Activated CD4-positive, alpha-beta T cell treated with anti-CD3 and anti-CD28 coated beads, Interleukin-2, amount 50 U/mL, for 1 hour (primary cell): Measurements from ENCODE around the gene CAB39.

Experiments used
- DNase-seq: peaks from one replicate; pipeline ENCODE4 v3.0.0-alpha.2; 2020

CAB39 gene

GRCh38 chr2:230823264-230823964 lies 110.8 kb downstream of the CAB39 start:
- no peak for DNase-seq

DNA sequence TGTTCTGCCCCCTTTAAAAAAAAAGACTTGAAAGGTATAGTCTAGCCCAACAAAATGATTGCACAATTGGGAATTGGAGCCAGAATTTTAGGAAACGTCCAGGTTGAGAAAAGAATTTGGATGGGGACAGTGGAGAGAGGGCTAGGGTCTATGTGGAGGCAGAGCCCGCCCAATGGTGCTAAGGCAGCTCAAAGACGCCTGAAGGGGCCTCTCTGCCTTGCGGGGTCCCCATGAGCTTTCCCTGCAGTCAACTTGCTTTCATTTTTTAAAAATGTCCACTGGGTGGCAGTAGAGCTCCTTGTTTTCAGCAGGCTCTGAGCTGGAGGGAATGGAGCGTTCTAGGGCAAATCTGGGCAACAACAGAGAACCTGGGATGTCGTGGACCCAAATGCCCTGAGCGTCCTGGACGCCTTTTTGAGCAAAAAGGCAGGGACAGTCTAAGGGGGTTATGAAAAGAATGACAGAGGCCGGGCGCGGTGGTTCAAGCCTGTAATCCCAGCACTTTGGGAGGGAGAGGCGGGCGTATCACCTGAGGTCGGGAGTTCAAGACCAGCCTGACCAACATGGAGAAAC lies 111.8 kb downstream of the CAB39 start:
- DNase-seq: peak; percentile 25

GRCh38 chr2:230825354-230825753 lies 112.7 kb downstream of the CAB39 start:
- DNase-seq: no peak

GRCh38 chr2:230827774-230828271 lies 115.2 kb downstream of the CAB39 start:
- no peak for DNase-seq

GRCh38 chr2:230828272-230828961 lies 115.8 kb downstream of the CAB39 start:
- DNase-seq: no peak

- DNase-seq: no peak
Observed at GRCh38 chr2:230829293-230829692, 116.7 kb downstream of the CAB39 start.

DNA sequence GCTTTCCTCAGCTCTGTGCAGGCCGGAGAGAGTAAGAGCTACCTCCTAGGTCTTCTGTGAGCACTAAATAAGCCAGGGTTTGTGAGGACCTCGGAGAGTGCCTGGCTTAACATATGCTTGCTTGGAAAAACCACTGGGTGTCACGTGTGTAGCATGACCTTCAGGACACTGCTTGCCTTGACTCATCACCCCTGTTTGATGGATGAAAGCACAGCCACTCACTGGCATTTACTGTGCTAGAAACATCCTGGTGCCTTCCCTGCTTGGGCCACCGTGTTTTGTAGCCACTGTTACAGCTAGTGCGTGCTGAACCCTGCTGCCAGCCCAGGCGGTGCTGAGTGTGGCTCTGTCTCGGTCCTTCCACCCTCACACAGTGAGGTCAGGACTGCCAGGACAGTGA lies 117.3 kb downstream of the CAB39 start:
- DNase-seq: no peak

DNA sequence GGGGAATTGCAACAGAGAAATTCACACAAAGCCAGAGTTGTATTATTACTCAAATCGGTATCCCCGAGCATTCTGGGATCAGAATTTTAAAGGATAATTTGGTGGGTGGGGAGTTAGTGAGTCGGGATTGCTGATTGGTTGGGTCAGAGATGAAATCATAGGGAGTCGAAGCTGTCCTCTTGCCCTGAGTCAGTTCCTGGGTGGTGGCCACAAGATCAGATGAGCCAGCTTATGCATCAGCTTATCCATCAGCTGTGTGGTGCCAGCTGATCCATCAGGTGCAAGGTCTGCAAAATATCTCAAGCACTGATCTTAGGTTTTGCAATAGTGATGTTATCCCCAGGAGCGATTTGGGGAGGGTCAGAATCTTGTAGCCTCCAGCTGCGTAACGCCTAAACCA lies 117.8 kb downstream of the CAB39 start:
- no peak for DNase-seq

GRCh38 chr2:230840301-230840700 lies 127.7 kb downstream of the CAB39 start:
- no peak for DNase-seq

DNA sequence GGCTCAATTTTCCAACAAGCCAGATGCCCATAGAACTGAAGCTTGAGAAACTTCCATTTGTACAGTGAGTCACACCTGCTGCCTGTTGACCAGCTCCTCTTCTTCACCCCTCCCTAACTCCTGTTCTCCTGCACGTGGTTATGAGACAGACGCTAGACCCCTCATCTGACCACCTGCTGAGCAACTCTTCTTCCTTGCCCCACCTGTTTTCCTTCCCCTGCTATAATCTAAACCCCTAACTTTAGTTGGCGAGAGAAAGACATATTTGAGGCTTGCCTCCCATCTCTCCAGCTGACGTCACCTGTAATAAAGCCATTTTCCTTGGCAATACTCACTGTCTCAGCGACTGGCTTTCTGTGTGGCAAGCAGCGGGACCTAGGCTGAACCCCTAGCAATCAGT lies 129.8 kb downstream of the CAB39 start:
- DNase-seq: no peak

DNA sequence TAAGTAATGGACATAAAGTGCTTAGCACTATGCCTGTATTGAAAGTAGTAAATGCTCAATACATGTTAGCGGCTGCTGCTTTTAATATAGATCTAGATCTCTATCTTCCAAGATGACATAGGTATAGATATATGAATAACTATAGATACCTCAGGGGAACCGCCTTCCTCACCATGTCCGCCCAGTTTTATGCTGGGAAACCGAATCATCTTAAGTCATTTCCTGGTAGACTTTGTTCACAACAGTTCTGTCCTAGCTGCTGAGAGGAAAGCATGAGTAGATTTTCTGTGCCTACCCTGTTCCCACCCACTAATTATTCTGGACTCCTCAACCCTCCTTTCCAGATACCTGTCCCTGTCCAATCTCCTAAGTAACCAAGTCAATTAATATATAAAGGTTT lies 130.5 kb downstream of the CAB39 start:
- DNase-seq: no peak

- no peak for DNase-seq
Observed at GRCh38 chr2:230846360-230846759, 133.7 kb downstream of the CAB39 start.

DNA sequence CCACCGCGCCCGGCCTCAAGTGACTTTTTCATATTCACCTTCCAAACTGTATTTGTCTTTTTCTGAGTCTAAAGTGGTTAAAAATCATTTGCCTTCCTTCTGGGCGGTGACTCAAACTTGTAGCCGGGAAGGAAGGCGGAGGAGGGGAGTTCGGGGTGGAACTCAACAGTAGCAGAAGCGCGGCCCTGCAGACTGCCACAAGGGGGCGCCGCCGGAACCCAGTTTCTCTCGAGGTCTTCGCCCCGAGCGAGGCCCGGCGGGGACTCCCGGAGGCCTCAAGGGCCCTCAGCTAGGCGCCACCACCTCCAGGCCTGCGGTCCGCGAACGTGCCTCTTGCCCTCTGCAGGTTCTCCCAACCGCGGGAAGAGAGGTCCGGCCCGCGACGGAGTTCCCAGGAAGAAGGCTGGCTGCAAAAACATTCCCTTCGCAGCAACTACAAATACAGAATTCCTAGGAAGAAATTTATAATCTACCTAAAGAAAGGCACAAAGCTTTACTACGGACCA lies 135.3 kb downstream of the CAB39 start:
- DNase-seq: peak; percentile 88

DNA sequence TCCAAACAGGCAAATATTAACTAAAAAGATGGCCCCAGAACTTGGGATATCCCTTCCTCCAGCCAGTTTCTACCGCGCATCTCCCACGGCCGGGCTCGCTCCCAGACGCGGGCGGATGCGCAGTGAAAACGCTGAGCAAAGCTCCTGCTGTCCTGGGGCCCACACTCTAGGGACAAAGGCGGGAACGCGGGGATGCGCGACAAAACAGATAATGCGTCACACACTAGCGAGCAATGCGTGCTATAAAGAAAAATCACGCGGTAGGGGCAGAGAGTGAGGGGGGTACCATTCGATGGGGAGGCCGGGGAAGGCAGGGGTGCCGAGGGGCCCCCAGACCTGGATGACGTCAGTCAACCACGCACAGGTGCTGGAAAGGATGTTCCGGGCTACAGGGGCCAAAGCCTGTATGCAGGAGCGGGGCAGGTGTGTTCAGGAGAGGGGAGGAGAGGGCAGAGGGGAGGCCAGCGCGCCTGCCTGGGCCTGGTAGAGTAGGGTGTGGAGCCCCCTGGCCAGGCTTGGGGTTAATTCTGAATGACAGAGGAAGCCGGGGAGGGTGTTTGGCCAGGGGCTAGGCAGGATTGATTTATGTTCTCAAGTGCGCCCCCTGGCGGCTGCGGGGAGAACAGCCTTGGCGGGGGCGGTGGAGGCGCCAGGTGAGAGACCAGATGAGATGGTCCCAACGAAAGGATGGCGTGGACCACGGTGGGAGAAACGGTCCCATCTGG lies 137.2 kb downstream of the CAB39 start:
- DNase-seq: peak; percentile 69

DNA sequence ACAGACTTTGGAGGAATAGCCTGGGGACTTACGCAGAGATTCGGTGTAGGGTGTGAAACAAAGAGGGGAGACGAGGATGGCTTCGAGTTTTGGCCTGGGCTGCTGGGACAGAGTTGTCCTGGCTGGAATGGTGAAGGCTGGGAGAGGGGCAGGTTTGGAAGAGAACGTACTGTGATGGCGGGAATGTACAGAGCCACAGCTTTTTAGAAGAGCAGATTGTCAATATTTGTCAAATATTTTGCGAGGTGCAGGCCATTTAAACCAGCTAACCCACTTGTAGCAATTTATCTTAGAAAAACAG lies 137.7 kb downstream of the CAB39 start:
- DNase-seq: no peak

GRCh38 chr2:230852113-230852512 lies 139.5 kb downstream of the CAB39 start:
- DNase-seq: no peak

GRCh38 chr2:230861552-230862255 lies 149.1 kb downstream of the CAB39 start:
- DNase-seq: no peak

DNA sequence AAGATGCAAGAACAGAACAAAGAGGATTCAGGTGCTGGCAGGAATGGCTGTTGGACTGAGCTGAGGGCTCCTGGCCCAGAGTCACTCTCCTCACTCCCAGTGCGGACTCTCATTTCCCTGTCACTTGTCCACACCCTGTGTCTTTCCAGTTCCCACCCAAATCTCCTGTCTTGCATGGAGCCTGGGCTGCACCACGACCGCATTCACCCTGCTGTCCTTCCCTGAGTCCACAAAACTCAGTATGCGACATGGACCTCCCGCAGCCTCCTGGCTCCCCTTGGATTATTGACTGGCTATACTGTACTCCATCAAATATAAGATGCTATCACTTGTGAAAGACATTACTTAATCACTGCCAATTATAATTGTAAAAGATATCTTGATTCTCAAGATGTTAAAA lies 149.7 kb downstream of the CAB39 start:
- DNase-seq: no peak

- no peak for DNase-seq
Observed at GRCh38 chr2:230863031-230863430, 150.4 kb downstream of the CAB39 start.

DNA sequence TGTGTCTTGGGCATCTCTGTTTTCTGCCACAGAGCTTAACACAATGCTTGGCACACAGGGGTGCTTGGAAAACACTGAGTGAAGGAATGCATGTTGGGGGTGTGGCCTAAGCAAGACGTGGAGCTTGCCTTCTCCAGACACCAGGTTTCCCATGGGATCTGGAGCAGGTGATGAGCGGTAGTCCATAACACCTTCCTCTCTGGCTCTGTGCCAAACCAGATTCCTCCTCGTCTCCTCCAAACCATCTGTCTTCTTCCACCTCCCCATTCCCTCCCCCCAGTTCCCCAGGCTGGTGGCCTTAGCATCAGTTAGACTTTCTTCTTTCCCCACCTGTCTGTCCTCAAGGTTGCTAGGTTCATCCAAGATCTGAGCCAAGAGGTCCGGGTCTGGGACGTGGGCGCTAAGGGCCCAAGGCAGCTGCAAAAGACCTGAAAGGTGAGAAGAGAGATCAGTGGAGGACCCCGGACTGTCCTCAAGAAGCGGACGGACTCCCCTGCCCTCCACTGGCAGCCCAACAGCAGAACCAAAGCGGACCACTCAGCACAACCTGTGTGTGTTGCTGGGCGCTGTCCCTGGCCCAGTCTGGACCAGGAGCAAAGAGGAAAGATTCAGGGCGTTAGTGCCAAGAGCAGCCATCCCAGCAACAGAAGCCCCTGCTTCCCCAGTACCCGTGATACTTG lies 150.9 kb downstream of the CAB39 start:
- no peak for DNase-seq

DNA sequence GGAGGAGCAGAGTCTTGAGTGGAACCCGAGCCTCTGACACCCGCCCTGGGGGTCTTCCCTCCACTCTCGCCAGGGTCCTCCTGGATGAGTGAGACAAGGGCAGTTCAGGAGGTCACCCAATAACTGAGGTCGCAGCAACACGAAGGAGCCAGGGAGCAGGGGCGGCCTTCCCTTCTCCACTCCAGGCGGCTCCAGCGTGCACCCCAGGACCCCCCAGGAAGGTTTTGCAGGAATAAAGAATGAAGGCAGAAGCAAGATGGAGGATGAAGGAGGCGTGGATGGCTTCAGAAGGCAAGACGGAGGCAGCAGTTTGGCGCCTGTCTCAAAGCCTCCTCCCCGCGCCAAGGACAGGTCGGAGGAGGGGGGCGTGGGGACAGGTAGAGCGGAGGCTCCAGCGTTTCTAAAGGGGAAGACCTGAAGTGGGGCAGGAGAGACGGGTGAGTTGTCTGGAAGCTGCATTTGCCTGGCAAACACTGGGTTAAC lies 151.5 kb downstream of the CAB39 start:
- DNase-seq: no peak
